ENCODE results near the gene RASGRP3.

RASGRP3 gene

DNA sequence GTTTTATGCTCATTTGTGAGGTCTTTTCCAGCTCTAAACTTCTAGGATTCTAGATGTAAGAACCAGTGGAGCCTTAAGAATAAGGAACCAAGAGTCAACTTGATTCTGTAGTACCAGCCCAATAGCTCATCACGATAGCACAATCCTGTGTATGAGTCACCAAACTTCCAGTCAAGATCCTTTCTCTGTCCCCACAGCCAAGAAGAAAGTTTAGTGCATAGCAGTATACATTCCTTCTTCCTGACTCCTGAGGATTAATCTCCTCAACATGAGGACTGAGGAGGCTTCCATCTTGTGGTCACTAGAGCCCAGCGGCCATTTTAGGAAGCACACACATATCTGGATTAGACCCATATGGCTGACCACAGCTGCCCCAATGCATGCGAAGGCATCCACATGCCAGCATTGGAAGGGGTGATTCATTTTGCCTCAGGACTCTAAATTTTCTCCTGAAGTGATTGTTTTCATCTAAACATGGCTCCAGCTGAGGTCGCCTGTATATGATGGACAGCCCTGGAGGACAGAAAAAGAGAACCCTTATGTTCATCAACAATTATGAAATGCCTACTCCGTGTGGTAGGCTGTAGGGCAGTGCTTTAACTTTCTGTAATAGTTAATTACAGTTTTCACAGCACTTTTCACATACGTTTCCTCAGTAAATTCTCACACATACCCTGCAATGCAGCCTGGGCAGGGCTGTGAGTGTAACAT, 53.5 kb downstream of the RASGRP3 start:
- no peak for DNase-seq

DNA sequence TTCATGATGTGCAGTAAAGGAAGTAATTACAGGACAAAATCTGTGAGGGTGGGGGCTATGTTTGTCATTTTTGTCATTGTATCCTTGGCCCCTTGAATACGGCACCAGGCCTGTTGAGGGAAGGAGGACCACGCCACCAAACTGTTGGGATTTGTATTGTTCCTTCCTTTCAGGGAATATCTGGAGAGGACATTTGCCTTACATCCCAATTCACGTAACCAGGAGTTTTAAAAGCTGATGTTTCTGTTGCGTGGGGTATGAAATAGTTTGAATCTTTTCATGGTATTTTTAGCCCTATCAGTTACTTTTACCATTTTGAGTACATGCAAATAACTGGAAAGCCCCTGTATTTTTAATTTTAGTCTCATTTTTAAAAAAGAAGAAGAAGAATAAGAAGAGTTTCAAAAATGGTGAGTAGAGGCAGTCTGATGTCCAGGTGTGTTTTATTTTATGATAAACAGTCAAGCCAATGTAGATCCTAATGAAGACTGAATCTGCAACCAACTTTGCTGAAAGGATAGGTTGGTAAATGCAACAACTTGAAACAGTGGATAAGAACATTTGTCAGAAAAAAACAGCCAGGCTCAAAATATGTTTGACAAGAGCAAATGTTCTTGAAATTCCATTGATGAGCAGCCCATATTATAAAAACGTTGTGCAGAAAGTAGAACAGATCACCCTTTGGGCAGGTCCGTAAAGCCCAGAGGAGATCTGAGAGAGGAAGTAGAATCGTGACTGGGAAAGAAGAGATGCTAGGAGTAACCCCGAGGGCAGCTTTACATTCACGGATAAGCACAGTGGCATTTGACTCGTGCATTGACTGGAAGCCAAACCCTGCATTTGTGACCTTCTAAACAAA, 54.5 kb downstream of the RASGRP3 start:
- no peak for DNase-seq

DNA sequence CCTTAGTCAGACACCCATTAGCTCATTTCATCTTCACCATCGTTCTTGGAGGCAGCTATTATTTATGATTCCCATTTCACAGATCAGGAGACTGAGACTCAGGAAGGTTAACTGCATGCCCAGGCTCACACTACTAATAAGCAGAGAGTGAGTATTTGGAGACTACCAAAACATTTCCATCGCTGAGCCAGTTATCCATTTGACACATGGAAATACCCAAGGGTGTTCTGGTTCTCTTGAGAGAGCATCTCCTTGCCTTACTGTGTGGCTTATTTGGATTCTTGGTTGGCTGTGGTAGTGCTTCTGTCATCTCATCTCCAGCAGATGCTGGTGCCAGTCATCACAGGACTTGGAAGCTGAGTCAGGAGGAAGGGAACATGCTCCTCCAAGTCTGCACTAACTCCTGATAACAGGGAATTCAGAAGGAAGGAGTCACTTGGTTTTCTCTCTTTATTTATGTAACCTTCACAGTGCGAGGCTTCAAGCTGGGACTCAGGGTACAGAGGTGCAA, 55.2 kb downstream of the RASGRP3 start:
- DNase-seq: no peak

DNA sequence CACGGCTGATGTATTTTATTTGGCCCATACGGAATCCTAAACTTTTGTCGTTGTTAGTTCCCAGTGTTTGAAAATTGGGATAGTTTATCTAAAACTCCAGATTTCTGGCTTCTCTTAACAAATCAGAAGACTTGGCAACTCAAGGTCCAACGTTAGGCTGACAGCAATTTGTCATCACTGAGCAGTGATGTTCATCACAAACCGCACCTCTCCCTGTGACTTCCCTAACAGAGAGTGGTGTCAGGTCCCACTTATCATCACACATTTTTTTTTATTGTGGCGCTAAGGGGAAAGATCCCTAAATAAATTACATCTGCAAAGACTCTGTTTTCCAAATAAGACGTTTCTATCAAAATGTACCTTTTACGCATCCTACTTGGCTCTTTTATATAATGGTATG, 55.7 kb downstream of the RASGRP3 start:
- DNase-seq: no peak

DNA sequence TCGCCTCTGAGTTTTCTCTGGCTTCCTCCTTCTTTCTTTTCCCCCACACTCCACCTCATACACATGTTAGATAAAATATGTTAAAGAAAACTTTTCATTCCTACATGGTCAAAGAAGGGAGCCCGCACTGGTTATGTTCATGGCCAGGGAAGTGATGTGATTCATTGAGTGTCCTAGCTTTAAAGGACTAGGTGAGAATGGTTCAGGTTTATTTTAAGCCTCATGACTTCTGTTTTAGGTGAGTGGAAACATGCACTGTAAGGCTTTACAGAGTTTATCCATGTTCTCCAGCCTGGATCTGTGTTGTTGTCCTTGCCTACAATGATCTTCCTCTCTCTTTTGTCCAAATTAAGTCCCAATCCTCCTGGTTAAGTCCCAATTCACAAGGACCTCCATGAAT, 56.5 kb downstream of the RASGRP3 start:
- DNase-seq: no peak

DNA sequence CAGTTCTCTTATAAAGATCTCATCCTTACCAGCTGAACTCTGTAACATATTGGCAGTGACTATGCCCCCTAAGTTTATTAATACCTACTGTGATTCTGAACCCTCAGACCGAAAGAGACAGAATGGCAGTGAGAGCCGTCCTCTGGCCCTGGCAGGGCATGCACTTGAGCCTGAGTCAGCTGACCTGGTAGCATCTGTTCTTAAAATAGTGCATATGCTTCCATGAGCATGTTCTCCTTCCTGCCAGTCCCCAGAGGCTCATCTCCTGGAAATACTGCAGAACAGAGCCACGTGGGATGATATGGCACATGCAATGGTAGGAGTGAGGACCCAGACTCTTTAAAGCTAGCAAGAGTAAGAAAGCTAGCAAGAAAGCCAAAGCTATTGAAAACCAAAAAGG, 59.0 kb downstream of the RASGRP3 start:
- no peak for DNase-seq

DNA sequence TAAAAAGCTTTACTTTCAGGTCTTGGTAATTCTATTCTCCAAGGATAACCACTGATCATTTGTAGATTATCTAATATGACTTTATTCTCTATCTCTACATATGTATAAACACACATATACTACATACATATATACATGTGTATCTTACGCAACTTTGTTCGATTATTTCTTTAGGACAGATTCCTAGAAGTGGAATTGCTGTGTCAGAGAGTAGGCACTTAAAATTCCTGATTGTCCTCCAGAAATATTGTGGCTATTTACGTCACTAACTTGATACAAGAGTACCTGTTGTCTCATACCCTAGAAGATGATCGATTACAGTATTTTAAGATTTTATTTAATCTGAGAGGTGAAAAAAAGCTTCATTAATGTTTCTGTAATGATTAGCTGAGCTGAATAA, 64.8 kb downstream of the RASGRP3 start:
- no peak for DNase-seq

DNA sequence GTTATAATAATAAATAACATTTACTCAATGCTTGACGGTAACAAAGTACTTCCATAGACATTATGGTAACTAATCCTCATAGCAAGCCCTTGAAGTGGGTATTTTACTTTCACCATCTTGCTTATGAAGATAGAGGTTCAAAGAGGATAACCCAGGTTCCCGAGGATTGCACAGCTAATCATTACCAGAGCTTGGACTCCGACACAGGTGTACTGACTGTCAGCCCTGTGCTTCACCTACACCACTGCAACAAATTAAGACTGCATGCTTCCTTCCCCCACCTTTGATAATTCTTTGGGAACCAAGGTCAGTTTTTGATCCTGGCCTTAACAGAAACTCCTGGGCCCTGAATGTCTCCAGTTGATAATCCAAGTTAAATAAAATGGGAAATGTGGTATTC, 73.8 kb downstream of the RASGRP3 start:
- no peak for DNase-seq

DNA sequence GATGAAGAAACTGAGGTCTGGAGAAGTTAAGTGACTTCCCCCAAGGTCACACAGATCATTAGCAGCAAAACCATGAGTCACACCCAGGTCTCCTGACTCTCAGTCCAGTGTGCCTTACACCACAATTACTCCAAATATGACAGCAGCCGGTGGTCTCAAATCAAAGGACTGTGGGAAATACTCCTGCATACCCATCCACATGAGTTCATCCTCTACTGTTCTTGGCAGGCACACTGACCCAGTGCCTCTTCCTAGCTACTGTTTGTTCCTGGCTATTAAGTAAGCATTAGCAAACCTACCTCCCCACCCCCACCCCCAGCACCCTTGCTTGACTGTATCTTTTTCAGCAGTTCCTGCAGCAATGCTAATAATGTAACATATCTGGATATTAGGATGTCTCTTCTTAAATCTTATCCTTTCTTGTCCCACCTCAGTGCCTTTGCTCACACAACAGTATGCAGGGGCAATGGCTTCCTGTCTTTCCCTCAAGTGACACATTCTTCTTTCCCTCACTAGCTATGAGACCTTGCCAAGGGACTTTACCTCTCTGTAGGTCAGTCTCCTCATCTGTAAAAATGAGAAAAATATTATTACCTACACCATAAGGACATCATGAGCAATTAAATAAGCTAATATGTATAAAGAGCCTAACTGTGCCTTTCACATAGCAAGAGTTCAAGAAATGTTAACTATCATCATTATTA, 76.5 kb downstream of the RASGRP3 start:
- no peak for DNase-seq

DNA sequence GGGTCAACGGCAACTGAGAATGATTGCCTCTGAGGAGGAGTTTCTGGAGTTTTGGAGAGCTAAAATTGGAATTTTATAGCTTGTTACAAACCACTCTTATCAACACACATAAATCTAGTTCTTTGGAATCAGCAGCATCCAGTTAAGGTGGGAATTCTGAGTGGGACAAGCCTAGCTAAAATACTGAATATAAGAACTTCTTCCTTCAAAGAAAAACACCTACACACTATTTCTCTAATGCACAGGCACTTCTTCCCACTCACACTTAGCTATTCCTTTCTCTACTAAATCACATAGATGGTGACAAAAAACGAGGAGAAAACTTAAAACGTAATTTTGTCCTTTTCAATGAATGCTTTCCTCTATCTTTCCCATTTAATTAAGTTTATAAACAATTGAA, 79.2 kb downstream of the RASGRP3 start:
- DNase-seq: no peak

DNA sequence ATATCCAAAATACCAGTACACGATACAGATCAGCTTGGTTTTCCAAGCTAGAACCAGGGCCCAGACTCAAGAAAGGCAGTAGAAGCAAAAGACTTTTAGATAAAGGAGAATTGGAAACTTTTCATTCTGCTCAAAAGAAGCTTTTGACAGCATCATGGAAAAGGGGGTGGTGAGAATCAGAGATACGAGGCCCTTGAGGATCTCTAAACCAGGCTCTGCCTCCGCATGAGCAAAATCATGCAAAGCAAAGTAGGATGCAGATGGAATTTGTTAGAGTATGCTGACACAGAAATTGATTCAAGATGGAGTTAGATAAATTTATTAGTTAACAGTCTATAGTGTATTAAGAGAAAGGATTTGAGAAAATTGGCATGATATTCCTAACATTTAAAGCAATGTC, 82.9 kb downstream of the RASGRP3 start:
- DNase-seq: no peak

DNA sequence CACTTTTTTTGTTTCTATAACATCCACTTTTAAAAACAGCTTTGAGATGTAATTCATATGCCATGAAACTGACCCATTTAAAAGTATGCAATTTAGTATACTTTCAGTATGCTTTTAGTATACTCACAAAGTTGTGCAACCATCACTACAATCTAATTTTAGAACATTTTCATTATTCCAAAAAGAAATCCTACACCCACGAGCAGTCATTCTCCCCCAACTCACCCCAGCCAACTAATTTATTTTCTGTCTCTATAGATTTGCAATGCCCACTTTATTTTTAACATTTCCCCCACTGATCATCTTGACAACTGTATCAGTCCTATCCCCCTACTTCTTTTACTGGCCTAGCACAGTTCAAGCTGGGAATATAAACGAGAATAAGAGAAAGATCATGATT, 83.6 kb downstream of the RASGRP3 start:
- DNase-seq: no peak

DNA sequence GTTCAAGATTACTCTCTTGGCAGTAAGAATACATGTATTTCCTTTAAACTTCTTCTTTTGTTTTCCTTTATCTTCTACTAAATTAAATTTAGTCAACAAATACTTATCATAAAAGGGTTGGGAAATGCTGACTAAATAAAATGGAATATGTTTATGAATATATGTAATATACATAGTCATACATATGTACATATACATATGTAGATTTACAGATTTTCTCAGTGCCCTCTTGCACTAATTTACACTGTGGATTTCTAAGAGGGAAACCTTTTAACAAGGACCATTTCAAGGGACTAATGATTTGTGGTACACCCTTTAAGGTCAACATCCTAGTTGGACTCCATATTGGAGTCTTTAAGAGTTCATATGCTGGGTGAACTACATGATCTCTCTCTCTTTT, 85.4 kb downstream of the RASGRP3 start:
- DNase-seq: no peak

DNA sequence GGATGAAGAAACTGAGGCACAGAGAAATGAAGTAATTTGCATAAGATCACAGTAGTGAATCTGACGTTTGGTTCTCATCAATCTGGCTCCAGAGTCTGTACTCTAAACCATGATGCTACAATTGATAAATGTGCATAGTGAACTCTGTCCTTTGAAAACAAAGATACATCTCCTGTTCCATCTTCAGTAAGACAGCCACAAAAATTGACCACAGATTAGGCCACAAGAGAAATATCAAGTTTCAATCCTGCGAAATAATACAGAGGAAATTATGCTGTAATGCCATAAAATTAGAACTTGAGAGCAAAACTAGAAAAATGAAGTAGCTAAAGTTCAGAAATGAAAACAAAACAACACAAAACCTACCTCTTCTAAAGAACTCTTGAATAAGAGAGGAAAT, 94.2 kb downstream of the RASGRP3 start:
- DNase-seq: no peak

DNA sequence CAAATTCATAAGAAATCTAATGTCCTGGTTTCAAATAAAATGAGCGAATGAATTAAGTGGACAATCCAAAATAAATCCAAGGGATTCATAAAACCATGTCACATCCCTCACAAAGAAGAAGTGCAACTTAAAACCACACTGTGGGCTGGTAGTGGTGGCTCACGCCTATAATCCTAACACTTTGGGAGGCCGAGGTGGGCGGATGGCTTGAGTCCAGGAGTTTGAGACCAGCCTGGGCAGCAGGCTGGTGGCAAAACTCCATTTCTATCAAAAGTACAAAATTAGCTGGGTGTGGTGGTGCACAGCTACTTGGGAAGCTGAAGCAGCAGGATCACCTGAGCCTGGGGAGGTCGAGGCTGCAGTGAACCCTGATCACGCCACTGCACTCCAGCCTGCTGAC, 97.2 kb downstream of the RASGRP3 start:
- no peak for DNase-seq

DNA sequence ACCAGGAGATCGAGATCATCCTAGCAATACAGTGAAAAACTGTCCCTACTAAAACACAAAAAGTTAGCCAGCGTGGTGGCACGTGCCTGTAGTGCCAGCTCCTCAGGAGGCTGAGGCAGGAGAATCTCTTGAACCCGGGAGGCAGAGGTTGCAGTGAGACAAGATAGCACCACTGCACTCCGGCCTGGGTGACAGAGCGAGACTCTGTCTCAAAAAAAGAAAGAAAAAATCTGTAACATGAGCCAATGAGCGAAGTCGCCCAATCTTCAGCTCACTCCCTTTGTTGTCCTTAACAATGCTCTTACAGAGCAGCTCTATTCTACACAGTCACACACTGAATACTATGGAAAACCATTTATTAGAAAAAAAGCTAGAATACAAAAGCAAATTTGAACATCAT, 100.6 kb downstream of the RASGRP3 start:
- no peak for DNase-seq

DNA sequence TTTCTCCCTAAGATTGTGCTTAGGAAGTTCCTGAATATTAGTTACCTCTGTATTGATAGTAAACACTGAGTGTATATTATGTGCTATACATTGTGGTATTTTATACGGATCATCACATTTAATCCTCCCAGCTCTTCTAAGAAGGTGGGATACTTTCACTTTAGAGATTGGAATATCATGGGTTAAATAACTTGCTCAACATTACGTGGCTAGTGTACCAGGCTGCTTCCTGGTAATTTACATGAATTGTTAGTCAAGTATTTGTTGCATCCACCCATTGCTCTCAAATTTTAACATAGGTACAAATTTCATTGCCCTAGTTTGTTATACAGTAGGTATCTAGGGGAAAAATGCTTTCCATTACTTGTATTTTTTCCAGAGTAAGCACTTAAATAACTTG, 101.2 kb downstream of the RASGRP3 start:
- DNase-seq: no peak

DNA sequence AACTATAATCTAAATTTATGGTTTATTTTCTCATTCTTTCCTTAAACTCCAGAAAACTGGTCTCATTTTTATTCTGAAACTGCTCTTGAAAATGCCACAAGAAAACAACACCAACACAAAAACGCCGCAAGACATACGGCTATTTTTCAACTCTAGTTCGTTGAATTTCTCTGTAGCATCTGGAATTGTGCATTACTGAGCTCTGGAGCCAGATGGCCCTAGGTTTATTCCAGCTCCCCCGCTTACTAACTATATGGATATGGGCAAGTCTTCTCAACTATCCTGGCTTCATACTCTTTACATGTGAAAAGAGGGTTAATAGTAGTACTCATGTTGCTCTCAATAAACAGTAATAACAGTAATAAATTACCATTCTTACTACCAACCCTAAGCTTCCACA, 102.8 kb downstream of the RASGRP3 start:
- DNase-seq: no peak

DNA sequence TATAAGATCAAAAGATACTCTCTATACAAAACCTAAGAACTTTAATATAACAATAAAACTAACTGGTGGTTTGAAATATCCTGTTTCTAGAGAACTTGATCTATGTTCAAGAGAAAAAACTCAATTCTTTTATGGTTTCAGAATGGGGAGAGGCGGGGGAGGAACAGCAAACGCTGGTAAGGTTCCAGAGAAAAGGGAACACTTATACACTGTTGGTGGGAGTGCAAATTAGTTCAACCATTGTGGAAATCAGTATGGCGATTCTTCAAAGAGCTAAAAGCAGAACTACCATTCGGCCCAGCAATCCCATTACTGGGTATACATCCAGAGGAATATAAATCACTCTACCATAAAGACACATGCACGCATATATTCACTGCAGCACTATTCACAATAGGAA, 105.4 kb downstream of the RASGRP3 start:
- DNase-seq: no peak

DNA sequence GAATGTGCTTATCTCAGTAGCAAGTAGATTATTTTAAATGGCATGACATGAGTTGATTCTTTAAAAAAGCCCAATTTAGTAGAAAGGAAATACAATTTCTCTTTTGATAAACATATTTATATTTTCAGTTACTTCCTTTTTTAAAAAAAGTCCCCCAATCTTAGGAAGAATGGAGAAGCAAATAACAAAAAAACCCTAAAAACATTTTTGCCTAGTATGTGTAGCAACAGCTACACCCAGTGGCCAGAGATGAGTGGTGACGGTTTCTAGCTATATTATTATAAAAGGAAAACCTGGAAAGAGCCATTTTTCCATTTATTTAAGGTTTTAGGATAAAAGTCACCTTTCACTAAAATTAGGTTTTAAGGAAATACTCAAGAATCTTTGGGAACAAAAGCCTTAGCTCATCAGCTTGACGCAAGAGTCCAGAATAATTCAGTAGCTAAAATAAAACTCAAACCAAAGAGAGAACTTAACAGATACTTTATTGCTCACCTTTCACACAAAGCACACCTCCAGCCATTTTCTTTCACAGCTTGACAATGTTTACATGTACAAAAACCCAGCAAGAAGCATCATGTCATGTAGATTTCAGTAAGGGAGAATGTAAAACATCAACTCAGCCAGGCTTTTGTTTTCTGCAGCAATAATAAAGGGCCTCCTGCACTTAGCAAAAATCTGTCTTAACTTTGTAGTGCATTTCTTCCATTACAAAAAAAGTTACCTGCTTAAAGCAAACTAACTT, 106.9 kb downstream of the RASGRP3 start:
- DNase-seq: no peak

DNA sequence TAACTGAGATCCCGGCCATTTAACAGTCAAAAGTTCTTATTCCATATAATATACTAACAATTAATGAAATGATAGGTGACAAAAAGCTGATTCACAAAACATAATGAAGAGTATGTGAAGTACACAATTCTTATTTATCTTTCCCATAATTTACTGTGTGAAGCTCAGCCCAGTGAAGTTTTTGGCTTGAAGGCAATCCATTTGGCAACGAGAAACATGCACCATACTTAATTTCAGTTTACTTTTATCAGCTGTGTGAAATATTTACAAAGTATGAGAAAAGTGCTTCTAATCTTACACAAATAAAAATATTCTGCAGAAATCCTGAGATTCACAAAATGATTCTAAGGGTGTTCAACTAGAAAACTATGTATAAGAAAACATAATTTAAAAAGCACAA, 110.3 kb downstream of the RASGRP3 start:
- DNase-seq: no peak

DNA sequence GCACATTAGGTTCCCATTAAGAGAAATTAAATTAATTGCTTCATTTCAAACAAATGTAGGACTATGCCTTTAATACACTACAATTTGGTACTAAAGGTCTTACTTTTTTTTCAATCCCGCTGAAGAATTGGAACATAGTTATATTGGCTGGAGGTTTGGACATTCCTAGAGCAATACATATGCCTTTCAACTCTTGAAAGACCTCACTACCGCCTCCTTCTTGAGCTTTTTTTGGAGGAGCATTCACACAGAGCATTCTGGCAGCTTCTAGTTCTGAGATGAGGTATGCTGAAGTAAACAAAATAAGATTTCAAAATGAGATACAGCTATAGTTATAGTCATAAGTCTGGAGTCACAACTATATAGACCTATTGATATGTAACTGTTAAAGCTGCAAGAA, 111.8 kb downstream of the RASGRP3 start:
- DNase-seq: no peak

DNA sequence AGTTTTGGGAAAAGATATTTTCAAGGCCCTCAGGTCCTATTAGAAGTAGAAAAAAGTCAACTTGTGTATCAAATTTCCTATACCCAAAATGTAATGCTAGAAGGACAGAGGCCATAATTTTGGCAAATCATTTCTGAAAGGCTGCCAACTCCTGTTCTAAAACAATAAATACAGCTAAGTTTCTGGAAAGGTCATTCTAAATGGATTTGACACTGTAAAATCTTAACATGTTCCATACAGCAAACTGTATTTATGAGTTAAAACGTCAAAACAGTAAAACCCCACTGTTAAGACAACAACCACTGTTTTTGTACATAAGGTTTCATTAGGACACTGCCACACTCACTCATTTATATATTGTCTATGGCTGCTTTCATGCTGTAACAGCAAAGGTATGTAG, 113.0 kb downstream of the RASGRP3 start:
- DNase-seq: no peak
